ENCODE measurements around the gene KTN1.

Gene KTN1

DNA sequence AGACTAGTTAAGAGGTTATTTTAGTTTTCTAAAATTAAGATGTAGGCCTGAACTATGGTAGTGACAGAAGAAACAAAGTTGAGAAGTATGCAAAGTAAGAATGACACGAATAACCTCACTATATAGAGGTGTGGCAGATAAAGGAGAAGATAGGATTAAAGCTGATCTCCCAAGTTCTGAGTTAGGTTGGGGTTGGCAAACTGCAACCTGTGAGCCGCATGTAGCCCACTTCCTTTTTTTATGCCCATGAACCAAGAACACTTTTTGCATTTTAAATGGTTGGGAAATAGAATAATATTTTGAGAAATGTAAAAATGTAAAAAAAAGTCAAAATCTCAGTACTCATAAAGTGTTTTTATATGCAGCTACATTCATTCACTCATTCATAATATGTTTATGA lies 34.3 kb downstream of the KTN1 start:
- no peak for DNase-seq

DNA sequence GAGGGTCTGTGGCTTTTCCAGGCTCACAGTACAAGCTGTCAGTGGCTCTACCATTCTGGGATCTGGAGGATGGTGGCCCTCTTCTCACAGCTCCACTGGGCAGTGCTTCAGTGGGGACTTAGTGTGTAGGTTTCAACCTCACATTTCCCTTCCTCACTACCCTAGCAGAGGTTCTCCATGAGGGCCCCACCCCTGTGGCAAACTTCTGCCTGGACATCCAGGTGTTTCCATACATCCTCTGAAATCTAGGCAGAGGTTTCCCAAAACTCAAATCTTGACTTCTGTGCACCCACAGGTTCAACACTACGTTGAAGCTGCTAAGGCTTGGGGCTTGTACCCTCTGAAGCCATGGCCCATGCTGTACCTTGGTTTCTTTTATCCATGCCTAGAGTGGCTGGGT lies 40.3 kb downstream of the KTN1 start:
- no peak for DNase-seq

DNA sequence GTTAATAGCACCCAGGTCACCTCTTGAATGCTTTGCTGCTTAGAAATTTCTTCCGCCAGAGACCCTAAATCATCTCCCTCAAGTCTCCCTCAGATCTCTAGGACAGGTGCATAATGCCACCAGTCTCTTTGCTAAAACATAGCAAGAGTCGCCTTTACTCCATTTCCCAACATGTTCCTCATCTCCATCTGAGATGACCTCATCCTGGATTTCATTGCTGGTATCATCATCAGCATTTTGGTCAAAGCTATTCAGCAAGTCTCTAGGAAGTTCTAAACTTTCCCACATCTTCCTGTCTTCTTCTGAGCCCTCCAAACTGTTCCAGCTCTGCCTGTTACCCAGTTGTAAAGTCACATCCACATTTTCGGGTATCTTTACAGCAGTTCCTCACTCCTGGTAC lies 41.0 kb downstream of the KTN1 start:
- DNase-seq: no peak

GRCh38 chr14:55621391-55621790 lies 41.4 kb downstream of the KTN1 start:
- DNase-seq: no peak

DNA sequence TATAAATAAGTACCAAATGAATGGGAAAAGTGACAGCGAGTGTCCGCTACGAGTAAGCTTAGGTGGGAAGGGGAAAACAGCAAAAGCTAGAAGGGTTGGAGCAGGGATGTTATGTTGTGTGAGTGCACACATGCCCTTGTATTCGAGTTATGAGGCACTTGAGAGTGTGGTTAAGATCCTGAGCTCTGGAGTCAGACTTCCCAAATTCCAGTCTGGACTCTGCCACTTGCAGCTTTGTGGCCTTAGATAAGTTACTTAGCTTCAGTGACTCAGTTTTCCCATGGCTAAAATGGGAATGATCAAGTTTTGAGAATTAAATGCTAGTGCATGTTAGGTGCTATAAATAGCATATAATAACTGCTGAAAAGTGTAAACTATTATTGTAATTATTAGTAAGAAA lies 44.9 kb downstream of the KTN1 start:
- no peak for DNase-seq

- no peak for DNase-seq
Observed at GRCh38 chr14:55625481-55625880, 45.5 kb downstream of the KTN1 start.

GRCh38 chr14:55626131-55626530 lies 46.1 kb downstream of the KTN1 start:
- DNase-seq: no peak

GRCh38 chr14:55628426-55628825 lies 48.4 kb downstream of the KTN1 start:
- no peak for DNase-seq

GRCh38 chr14:55638665-55639064 lies 58.7 kb downstream of the KTN1 start:
- DNase-seq: no peak

DNA sequence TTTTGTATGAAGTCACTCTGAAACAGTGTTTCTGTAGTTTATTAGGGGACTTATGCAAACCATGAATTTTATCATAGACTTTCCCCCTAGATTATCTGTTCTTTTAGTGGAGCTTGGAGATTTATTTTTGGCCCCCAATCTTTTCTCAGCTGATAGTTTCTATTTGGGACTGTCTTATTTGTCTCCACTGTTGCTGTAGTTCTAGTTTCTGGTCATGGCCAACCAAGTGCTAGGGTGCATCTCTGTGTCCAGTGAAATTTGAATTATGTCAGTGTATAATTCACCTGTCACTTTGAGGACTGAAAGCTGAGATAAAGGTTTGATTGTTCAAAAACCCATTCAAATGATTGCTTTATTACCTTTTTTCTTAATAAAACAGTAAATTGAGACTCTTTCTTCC lies 61.3 kb downstream of the KTN1 start:
- no peak for DNase-seq

DNA sequence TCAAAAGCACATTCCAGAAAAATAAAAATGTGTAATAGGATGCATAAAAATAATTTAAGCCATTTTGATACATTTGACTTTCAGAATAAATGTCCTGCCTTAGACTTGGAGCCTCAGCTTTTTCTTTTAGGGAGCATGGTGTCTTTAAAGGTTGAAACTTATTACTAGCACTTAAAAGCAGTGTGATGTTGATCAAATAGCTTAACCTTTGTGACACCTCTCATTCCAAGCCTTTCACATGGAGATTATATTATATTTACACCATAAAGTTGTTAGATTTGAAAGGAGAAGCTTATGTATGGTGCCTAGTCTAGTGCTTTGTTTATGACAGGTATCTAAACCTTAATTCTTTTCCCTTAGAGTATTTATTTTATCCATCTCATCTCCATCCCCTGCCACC lies 61.9 kb downstream of the KTN1 start:
- DNase-seq: no peak

GRCh38 chr14:55645145-55645544 lies 65.1 kb downstream of the KTN1 start:
- no peak for DNase-seq

- no peak for DNase-seq
Observed at GRCh38 chr14:55645845-55646832, 66.1 kb downstream of the KTN1 start.

DNA sequence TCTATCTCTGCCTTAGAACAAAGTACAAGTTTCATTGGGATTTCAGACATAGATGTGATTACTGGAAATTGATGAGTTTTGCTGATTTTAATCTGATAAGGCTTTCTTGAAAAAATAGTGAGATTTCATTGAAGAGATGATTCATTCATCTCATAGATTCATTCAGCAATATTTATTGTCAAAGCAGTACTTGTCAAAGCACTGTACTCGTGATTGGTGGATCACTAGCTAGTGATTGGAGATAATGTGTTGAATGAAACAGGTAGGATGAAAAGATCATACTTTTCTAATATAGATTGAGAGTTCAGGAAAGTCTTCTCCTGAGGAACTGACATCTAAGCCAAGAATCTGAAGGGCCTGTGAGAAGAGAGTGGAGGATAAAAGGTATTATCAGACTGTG lies 71.0 kb downstream of the KTN1 start:
- DNase-seq: no peak

DNA sequence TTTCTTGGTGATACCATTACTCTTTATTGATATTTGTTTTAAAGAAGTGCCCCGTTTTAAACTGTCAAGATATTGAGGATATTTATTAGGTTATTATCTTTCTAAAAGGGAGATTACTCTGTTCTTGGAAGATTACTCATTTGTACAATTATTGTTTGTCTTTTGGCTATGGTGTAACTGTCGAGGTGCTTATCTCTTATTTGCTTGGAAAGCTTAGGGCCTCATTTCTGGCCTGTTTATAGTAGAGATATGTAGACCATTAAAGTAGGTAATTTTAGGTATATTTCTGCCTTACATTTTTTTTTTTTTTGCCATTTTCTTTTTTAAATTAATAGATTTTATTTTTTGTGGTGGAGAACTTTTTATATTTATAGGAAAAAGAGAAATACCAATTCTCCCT lies 74.2 kb downstream of the KTN1 start:
- no peak for DNase-seq

DNA sequence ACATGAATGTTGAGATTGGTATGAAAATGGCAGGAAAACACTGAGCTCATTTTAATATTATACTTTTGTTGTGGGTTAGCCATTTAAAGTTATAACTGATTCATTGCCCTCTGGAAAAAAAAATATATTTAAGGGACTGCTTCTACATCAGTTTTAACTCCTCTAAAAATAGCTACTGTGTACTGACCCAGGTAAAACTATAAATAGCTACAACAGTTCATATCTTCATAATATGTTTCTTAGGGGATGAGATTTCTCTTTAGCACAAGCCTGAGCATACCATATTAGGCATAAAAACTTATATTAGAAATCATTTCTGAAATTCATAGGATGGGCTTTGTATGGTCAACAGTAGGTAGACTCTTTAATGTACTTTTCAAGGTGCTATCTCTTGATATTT lies 81.0 kb downstream of the KTN1 start:
- no peak for DNase-seq

GRCh38 chr14:55662752-55663151 lies 82.7 kb downstream of the KTN1 start:
- DNase-seq: no peak

DNA sequence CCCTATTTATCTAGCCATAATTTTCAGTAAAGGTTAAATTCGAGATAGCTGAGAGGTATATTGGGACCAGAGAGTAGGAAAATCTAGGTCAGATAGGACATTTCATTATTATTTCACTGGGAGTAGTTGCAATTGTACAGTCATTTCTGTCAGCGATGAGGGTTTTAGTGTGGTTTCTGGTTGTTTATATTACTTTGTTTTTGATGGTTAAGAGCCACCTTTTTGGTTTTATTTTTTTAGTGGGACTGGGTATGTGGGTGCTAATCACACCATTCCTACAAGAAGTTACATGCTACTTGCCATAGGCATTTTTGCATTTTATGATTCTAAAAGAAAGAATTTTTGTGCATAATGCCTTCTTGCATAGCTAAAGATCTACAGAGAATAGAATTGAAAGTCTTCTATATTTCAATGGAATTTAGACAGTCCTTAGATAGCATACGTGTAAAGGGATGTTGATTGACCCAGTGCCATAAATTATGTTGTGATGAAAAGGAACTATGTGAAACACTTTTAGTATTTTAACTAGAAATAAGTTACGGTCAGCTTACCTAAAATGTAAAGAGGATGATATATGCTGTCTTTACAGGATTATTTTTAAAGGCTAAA lies 85.2 kb downstream of the KTN1 start:
- no peak for DNase-seq

DNA sequence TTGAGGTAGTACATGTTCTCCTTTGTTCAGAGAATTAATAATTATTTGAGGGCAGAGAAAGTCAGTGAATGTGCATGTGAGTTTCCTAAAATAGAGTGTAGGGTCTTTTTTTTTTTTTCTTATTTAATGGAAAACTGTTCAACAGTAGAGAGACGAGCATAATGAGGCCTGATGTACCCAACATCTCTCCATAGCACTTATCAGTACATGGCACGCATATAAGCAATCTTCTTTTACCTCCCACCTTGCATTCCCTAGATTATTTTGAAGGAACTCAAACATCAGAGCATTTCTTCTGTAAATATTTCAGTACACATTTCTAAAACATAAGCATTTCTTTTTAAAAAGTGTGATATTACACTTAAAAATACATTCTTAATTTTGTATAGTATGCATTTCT lies 87.8 kb downstream of the KTN1 start:
- DNase-seq: no peak

- DNase-seq: no peak
Observed at GRCh38 chr14:55671641-55672040, 91.6 kb downstream of the KTN1 start.

DNA sequence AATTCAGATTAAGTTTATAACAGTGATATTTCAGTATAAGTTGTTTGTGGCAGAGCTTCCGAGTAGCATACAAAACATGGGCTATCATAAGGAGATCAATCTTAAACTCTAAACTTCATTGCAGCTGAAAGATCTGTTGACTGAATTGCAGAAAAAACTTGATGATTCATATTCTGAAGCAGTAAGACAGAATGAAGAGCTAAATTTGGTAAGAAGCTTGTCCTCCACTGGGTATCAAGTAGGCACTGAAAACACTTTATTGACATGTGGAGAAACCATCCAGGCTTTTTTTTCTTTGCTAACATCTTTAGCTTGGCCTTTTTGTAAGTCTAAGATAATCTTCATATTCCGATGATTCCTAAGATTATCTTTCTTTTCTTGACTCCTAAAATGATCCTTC lies 93.0 kb downstream of the KTN1 start:
- DNase-seq: no peak

DNA sequence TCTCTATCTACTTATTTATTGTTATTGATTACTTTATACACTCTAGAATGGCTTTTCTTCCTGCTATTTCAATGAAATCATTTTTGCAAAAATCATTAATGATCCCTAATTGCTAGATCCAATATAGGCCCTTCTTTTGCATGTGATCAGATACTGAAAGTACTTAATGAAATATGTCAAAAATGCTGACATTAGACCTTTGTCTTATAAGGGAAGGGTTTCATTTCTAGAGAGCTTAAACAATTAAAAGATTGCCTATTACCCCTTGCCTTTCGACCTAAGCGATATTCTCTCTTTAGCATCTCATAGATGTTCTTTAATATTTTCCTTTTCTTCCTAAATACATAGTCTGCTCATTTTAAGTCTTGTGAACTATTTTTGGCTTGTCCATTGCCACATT lies 101.1 kb downstream of the KTN1 start:
- DNase-seq: no peak

DNA sequence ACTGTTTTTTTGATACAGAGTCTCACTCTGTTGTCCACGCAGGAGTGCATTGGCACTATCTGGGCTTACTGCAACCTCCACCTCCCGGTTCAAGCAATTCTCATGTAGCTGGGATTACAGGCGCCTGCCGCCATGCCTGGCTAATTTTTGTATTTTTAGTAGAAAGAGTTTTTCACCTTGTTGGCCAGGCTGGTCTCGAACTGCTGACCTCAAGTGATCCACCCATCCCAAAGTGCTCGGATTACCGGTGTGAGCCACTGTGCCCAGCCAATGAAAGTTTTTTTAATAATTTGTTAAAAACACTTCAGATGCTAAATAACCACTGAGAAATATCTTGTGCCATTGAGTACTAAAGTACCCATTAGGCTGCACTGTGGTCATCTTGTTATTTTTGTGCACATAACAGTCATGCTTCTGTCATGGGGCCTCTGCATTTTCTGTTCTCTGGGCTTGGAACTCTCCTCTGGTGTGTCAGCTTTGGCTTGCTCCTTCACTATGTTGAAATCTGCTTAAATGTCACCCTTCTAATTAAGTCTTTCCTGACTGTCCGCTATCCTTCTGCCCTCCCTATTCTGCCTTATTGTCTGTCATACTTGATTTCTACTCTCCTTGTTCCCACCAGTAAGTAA lies 105.1 kb downstream of the KTN1 start:
- no peak for DNase-seq

- DNase-seq: no peak
Observed at GRCh38 chr14:55686713-55687112, 106.7 kb downstream of the KTN1 start.

Measured in femur (tissue), 1 donor.